Measurements from ENCODE around the gene SLC39A13.

Gene SLC39A13

GRCh38 chr11:47460571-47461235 lies 52.3 kb downstream of the SLC39A13 start:
- H3K4me3 ChIP-seq (replicated peaks; ENCODE audit: low read depth, low read length): no peak overlapping the region
- no peak for DNase-seq (ENCODE audit: extremely low read depth, low read depth)
- no peak for TF ChIP-seq CTCF (IDR thresholded peaks at IDR 0.05; ENCODE audit: low read depth, low read length, missing control alignments)

GRCh38 chr11:47461876-47462275 lies 53.5 kb downstream of the SLC39A13 start:
- H3K4me3 ChIP-seq (replicated peaks; ENCODE audit: low read depth, low read length): no peak overlapping the region
- TF ChIP-seq CTCF (IDR thresholded peaks at IDR 0.05; ENCODE audit: low read depth, low read length, missing control alignments): no peak
- DNase-seq (ENCODE audit: extremely low read depth, low read depth): no peak

GRCh38 chr11:47464483-47464882 lies 56.1 kb downstream of the SLC39A13 start:
- TF ChIP-seq CTCF (IDR thresholded peaks at IDR 0.05; ENCODE audit: low read depth, low read length, missing control alignments): no peak
- H3K4me3 ChIP-seq (replicated peaks; ENCODE audit: low read depth, low read length): no peak overlapping the region
- no peak for DNase-seq (ENCODE audit: extremely low read depth, low read depth)

All from HFF-Myc (cell line).